CD4-positive, alpha-beta memory T cell (primary cell): ENCODE data around the gene RASGRP3. TPM values are rescaled to one million over a fixed set of nuclear protein-coding genes. Genes with fewer than 3 reads are reported as not detected.
A peak's percentile ranks its signal among the peaks of the same experiment; 100 is the strongest.

ENCODE experiments used
- CTCF ChIA-PET: fragments of 350-600 bp; sonication (Branson Sonifier 250); formaldehyde crosslinking; loops from one replicate; lab custom pipeline; 2021; ENCODE audit warnings: inconsistent platforms; ENCODE audit not compliant: partially characterized antibody; lab: Charles Lee
- POLR2A ChIA-PET: fragments of 350-600 bp; sonication (Branson Sonifier 250); formaldehyde crosslinking; loops from one replicate; lab custom pipeline; 2021; ENCODE audit not compliant: partially characterized antibody; lab: Charles Lee
- DNase-seq, 5 donors: peaks; one replicate each; pipeline versions ENCODE4 v3.0.0 to v3.0.0-alpha.2; 2020 to 2022; ENCODE audit warnings: mixed read lengths in 1 of 5
- H3K27ac ChIP-seq: one replicate; pipeline ENCODE4 v1.7.0; 2013; ENCODE audit warnings: low read depth, low read length
- H3K27me3 ChIP-seq: 2 replicates; pipeline ENCODE4 v1.7.0; 2013; ENCODE audit warnings: mild to moderate bottlenecking, low read length, moderate library complexity; ENCODE audit not compliant: insufficient read depth
- H3K36me3 ChIP-seq: 2 replicates; pipeline ENCODE4 v1.7.0; 2013; ENCODE audit warnings: mild to moderate bottlenecking, low read length, moderate library complexity; ENCODE audit not compliant: insufficient read depth
- H3K4me1 ChIP-seq: 2 replicates; pipeline ENCODE4 v1.7.0; 2013; ENCODE audit warnings: mild to moderate bottlenecking, low read length, moderate library complexity; ENCODE audit not compliant: insufficient read depth
- H3K4me3 ChIP-seq, 2 donors: one replicate each; pipeline ENCODE4 v1.7.0; 2013; ENCODE audit warnings: low read length in 2 of 2, mild to moderate bottlenecking in 1 of 2
- H3K9me3 ChIP-seq, 2 donors: one replicate each; pipeline ENCODE4 v1.7.0; 2013; ENCODE audit warnings: low read length in 2 of 2, control low read depth in 1 of 2; ENCODE audit not compliant: control insufficient read depth in 1 of 2
- H3K27ac Mint-ChIP-seq, 7 donors: one replicate each; pipeline ENCODE4 v1.8.0; 2020 to 2021; ENCODE audit warnings: mixed read lengths in 7 of 7, mild to moderate bottlenecking in 6 of 7, inconsistent platforms in 3 of 7, moderate library complexity in 3 of 7
- H3K27me3 Mint-ChIP-seq, 2 donors: one replicate each; pipeline ENCODE4 v1.8.0; 2020 to 2021; ENCODE audit warnings: mixed read lengths in 2 of 2
- H3K36me3 Mint-ChIP-seq, 2 donors: one replicate each; pipeline ENCODE4 v1.8.0; 2020 to 2021; ENCODE audit warnings: mixed read lengths in 2 of 2, inconsistent platforms in 1 of 2, mild to moderate bottlenecking in 1 of 2
- H3K4me1 Mint-ChIP-seq, 4 donors: one replicate each; pipeline ENCODE4 v1.8.0; 2020 to 2021; ENCODE audit warnings: mixed read lengths in 4 of 4, mild to moderate bottlenecking in 1 of 4
- H3K4me3 Mint-ChIP-seq, 8 donors: one replicate each; pipeline ENCODE4 v1.8.0; 2020 to 2021; ENCODE audit warnings: mixed read lengths in 8 of 8, mild to moderate bottlenecking in 7 of 8, moderate library complexity in 6 of 8, inconsistent platforms in 3 of 8
- H3K9me3 Mint-ChIP-seq, 8 donors: one replicate each; pipeline ENCODE4 v1.8.0; 2020 to 2021; ENCODE audit warnings: mixed read lengths in 8 of 8, mild to moderate bottlenecking in 5 of 8, inconsistent platforms in 3 of 8, moderate library complexity in 1 of 8
- intact Hi-C: fragments of 100-400 bp; cut with micrococcal nuclease; formaldehyde crosslinking; loops from one replicate; pipeline ENCODE4 v1.15.1; 2023
- polyA plus RNA-seq, 2 donors: library from polyadenylated mRNA; unstranded; fragments of 300-500 nt; fragmentation: Illumina TruSeq; gene quantifications; one replicate each; pipeline ENCODE4 v1.2.3, GENCODE V29; 2021
- total RNA-seq, 2 experiments: library from RNA; stranded (reverse); gene quantifications; one replicate each; pipeline ENCODE4 v1.2.3, GENCODE V29; 2021

RASGRP3 gene
- total and polyA plus RNA-seq, 4 experiments from 2014 or later: 2.2 to 3.9 (median 3.2) TPM

DNA sequence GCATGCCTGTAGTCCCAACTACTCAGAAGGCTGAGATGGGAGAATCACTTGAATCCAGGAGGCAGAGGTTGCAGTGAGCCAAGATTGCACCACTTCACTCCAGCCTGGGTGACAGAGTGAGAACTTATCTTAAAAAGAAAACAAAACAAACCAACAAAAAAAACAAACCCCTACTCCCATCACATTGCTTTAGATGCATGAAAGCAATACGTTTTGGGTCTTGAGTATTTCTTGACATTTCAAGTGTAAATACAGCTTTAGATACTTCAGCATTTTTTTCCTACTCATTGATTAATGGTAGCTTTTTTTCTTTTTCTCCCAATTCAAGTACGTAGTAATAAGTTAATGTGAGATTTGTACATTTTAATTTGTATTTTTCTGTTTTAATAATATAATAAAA lies 20.3 kb downstream of the RASGRP3 start:
- H3K4me1 ChIP-seq: peaks cover 29% of the 10 kb centered on the region
- H3K36me3 ChIP-seq: no peaks in the 10 kb centered on the region
- POLR2A ChIA-PET: interaction anchor here (1.0 to 1.1 kb wide), 2 partner anchors 20 to 21 kb away, joined by 3 to 4 read pairs; partner anchors contain the start of gene RASGRP3
- CTCF ChIA-PET: no interaction called here
- intact Hi-C loops: loop anchor here (1.0 kb wide), 1 partner anchor 19 kb away; no protein-coding TSS in a partner anchor
- no peak overlapping the region for H3K4me3 ChIP-seq
- H3K27me3 Mint-ChIP-seq: no peaks in the 10 kb centered on the region
- peaks cover 0 to 3% of the 10 kb centered on the region in 2 donors for H3K36me3 Mint-ChIP-seq
- H3K4me3 Mint-ChIP-seq: peak overlapping the region in 5 of 8 donors; percentile 7 to 27 (median 26)
- DNase-seq: peak in 1 of 5 donors; percentile 4
- H3K27ac Mint-ChIP-seq: peak overlapping the region in 3 of 7 donors; percentile 8 to 71 (median 8)
- H3K27ac ChIP-seq: no peak overlapping the region
- peaks cover 0 to 2% (median 0%) of the 10 kb centered on the region in 8 donors for H3K9me3 Mint-ChIP-seq
- no peaks in the 10 kb centered on the region for H3K9me3 ChIP-seq
- H3K4me1 Mint-ChIP-seq: peaks cover 28 to 58% (median 31%) of the 10 kb centered on the region in 4 donors
- no peaks in the 10 kb centered on the region for H3K27me3 ChIP-seq

DNA sequence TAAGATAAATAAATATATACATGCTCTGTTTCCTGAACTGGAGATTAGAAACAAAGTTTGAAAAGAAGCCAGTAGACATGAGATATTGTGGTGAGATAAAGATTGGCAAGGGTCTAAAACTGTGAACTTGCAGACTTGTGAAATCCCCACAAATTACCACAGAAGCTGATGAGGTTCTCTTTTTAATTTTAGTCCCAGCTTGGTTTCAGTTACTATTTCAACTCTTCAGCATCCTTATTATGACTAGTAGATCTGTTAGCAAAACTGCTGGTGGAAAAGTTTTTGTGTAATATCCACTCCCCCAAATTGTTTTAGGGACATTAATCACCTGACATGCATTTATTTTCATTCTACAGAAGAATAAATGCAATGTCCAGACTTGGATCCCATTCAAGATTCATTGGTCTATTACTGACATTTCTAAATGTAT lies 20.8 kb downstream of the RASGRP3 start:
- no peaks in the 10 kb centered on the region for H3K9me3 ChIP-seq
- H3K27ac ChIP-seq: no peak overlapping the region
- H3K4me3 Mint-ChIP-seq: peak overlapping the region in 5 of 8 donors; percentile 19 to 44 (median 33)
- H3K4me1 Mint-ChIP-seq: peaks cover 26 to 56% (median 32%) of the 10 kb centered on the region in 4 donors
- H3K9me3 Mint-ChIP-seq: peaks cover 0 to 2% (median 0%) of the 10 kb centered on the region in 8 donors
- ChIA-PET POLR2A (interaction anchor here (1.0 to 1.1 kb wide), 2 partner anchors 20 to 21 kb away, joined by 3 to 4 read pairs; partner anchors contain the start of gene RASGRP3), CTCF (no interaction called here)
- no peaks in the 10 kb centered on the region for H3K36me3 ChIP-seq
- H3K36me3 Mint-ChIP-seq: peaks cover 0 to 3% of the 10 kb centered on the region in 2 donors
- intact Hi-C loops: loop anchor here (1.0 kb wide), 1 partner anchor 20 kb away; no protein-coding TSS in a partner anchor
- H3K27me3 Mint-ChIP-seq: no peaks in the 10 kb centered on the region
- no peak overlapping the region for H3K4me3 ChIP-seq
- H3K4me1 ChIP-seq: peaks cover 29% of the 10 kb centered on the region
- H3K27me3 ChIP-seq: no peaks in the 10 kb centered on the region
- peak overlapping the region in 6 of 7 donors; percentile 6 to 72 (median 36) for H3K27ac Mint-ChIP-seq
- peak in 4 of 5 donors; percentile 43 to 61 (median 48) for DNase-seq

DNA sequence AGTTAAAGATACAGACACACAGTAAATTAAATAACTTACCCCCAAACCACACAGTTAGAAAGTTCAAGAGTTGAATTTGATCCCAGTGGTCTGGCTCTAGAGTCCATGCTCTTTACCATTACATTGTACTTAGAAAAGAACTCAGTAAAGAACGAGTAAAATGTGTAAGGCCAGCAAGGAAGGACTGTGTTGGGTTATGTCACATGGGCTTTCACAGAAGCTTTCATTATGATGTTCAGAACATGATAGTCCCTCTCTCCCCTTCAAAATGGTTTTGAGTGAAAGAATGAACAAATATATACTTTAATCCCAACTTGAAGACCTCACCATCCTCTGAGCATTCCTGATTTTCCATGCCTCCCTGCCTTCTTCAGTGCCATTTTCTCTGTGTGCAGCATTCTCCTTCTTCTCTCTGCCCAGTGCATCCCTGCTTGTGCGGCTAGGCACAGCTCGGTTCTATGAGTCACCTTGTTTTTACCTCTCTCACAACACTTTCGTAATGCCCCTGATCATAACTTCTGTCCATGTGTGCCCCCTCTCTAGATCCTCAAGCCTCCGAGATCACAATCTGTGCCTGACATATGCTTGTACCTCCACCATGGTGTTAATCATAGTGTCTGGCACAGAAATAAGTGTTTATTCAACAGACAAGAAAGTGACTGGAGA lies 22.0 kb downstream of the RASGRP3 start:
- ChIA-PET POLR2A (no interaction called here), CTCF (interaction anchor here (1.0 to 1.8 kb wide), 2 partner anchors 8 to 22 kb away, joined by 3 to 4 read pairs; partner anchors contain the start of gene RASGRP3)
- DNase-seq: no peak
- Histone ChIP-seq H3K4me1 (peaks cover 29% of the 10 kb centered on the region), H3K36me3 (no peaks in the 10 kb centered on the region), H3K27me3 (no peaks in the 10 kb centered on the region), H3K9me3 (no peaks in the 10 kb centered on the region), H3K27ac (no peak overlapping the region), H3K4me3 (no peak overlapping the region)
- Mint-ChIP-seq H3K4me3 (peak overlapping the region in 7 of 8 donors; percentile 1 to 69 (median 38)), H3K4me1 (peaks cover 26 to 50% (median 32%) of the 10 kb centered on the region in 4 donors), H3K36me3 (peaks cover 0 to 3% of the 10 kb centered on the region in 2 donors), H3K27me3 (no peaks in the 10 kb centered on the region), H3K27ac (peak overlapping the region in 6 of 7 donors; percentile 23 to 78 (median 34)), H3K9me3 (peaks cover 0 to 2% (median 0%) of the 10 kb centered on the region in 8 donors)
- intact Hi-C loops: no loop called here

DNA sequence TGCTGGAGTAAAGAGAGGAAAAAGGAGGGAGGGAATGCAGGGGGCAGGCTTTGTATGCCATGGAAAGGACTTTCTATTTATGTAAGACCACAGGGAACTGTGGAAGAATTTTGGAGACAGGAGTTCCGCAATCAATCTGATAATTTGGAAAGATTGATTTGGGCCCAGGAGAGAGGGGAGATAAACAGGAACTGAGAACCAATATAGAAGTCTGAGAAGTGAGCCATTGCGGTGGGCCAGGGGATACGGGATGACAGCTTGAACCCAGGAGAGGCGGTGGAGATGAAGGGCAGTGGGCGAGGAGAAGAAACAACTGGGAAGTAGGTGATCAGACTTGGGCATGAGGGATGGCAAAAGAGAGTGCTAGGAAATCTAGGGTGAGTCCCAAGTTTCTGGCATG lies 23.7 kb downstream of the RASGRP3 start:
- Histone ChIP-seq H3K27ac (no peak overlapping the region), H3K9me3 (no peaks in the 10 kb centered on the region), H3K36me3 (no peaks in the 10 kb centered on the region), H3K4me3 (no peak overlapping the region), H3K4me1 (peaks cover 29% of the 10 kb centered on the region), H3K27me3 (no peaks in the 10 kb centered on the region)
- H3K27ac Mint-ChIP-seq: no peak overlapping the region
- CTCF ChIA-PET: interaction anchor here (1.8 kb wide), 1 partner anchor 24 kb away, joined by 4 read pairs; the partner anchor contains the start of gene RASGRP3
- H3K9me3 Mint-ChIP-seq: peaks cover 0 to 2% (median 0%) of the 10 kb centered on the region in 8 donors
- H3K4me1 Mint-ChIP-seq: peaks cover 19 to 37% (median 24%) of the 10 kb centered on the region in 4 donors
- POLR2A ChIA-PET: no interaction called here
- intact Hi-C loops: no loop called here
- H3K36me3 Mint-ChIP-seq: peaks cover 0 to 3% of the 10 kb centered on the region in 2 donors
- DNase-seq: no peak
- no peak overlapping the region for H3K4me3 Mint-ChIP-seq
- H3K27me3 Mint-ChIP-seq: no peaks in the 10 kb centered on the region

DNA sequence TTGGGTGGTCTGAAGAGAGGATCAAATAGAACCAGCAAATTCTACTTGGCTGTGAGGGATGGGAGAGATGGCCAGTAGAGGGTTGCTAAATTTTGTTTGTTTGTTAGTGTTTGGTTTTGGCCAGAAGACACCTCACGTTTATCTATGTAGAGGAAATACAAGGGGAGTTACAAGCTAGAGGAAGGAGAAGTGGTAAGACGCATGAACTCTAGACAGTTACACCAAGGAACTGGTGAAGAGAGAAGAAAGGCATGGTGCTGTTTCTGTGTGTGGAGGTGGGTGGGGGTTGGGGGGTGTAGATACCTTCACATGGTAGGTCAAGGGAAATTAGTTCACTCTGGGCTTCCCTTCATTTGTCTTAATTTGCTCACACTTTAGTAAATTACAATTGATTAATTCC lies 25.6 kb downstream of the RASGRP3 start:
- H3K27me3 Mint-ChIP-seq: no peaks in the 10 kb centered on the region
- ChIA-PET POLR2A (no interaction called here), CTCF (interaction anchor here (1.4 kb wide), 1 partner anchor 26 kb away, joined by 4 read pairs; no protein-coding TSS in a partner anchor)
- no peak overlapping the region for H3K4me3 Mint-ChIP-seq
- peaks cover 0 to 2% (median 0%) of the 10 kb centered on the region in 8 donors for H3K9me3 Mint-ChIP-seq
- Histone ChIP-seq H3K9me3 (no peaks in the 10 kb centered on the region), H3K4me1 (peaks cover 18% of the 10 kb centered on the region), H3K27ac (no peak overlapping the region), H3K36me3 (no peaks in the 10 kb centered on the region), H3K4me3 (no peak overlapping the region), H3K27me3 (no peaks in the 10 kb centered on the region)
- H3K36me3 Mint-ChIP-seq: peaks cover 0 to 3% of the 10 kb centered on the region in 2 donors
- intact Hi-C loops: no loop called here
- no peak overlapping the region for H3K27ac Mint-ChIP-seq
- H3K4me1 Mint-ChIP-seq: peaks cover 12 to 19% (median 16%) of the 10 kb centered on the region in 4 donors
- DNase-seq: no peak

DNA sequence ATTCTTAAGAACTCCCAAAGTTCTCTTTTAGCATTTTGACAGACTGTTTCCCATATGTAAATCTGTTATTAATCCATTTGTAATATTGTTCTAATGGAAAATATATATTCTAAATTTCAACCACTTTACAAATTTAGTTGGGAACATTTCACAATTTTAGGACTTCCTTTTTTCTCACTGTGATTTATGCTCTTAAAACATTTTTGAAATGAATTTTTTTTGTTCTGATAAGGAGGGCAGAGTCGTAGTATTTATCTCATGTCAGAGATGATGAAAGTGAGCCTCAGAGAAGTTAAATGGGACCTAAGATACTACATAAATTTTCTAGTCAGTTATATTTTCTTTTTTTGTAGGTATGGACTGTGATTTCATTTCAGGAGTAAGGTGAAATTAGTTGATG lies 26.6 kb downstream of the RASGRP3 start:
- H3K4me1 Mint-ChIP-seq: peaks cover 6 to 9% (median 8%) of the 10 kb centered on the region in 4 donors
- no peaks in the 10 kb centered on the region for H3K27me3 ChIP-seq
- H3K36me3 ChIP-seq: no peaks in the 10 kb centered on the region
- H3K9me3 ChIP-seq: no peaks in the 10 kb centered on the region
- intact Hi-C loops: no loop called here
- peaks cover 0 to 2% (median 0%) of the 10 kb centered on the region in 8 donors for H3K9me3 Mint-ChIP-seq
- H3K36me3 Mint-ChIP-seq: peaks cover 0 to 5% of the 10 kb centered on the region in 2 donors
- H3K4me3 ChIP-seq: no peak overlapping the region
- H3K4me1 ChIP-seq: peaks cover 8% of the 10 kb centered on the region
- ChIA-PET POLR2A (no interaction called here), CTCF (interaction anchor here (1.2 to 2.2 kb wide), 2 partner anchors 10 to 27 kb away, joined by 3 to 5 read pairs; no protein-coding TSS in a partner anchor)
- no peak overlapping the region for H3K27ac ChIP-seq
- no peak overlapping the region for H3K27ac Mint-ChIP-seq
- no peaks in the 10 kb centered on the region for H3K27me3 Mint-ChIP-seq
- DNase-seq: no peak
- no peak overlapping the region for H3K4me3 Mint-ChIP-seq

DNA sequence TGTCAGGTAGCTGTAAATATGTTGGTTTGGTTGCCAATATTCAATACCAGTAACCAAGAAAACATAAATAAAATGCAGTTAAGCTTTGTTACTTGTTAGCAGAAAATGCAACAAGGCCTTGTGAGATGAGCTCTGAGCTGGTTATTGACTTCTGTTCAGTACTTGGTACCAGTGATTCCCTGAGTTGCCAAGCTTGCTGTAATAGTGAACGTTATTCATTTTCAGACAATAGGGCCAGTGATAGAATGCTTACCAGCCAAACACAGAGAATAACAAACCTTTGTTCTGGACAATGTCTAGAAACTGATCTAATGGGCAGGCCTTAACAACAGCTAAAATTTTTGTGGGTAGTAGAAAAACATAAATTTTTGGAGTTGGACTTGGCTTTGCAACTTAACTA lies 29.5 kb downstream of the RASGRP3 start:
- POLR2A ChIA-PET: no interaction called here
- no peaks in the 10 kb centered on the region for H3K9me3 Mint-ChIP-seq
- no peak for DNase-seq
- Histone ChIP-seq H3K36me3 (no peaks in the 10 kb centered on the region), H3K9me3 (no peaks in the 10 kb centered on the region), H3K27me3 (no peaks in the 10 kb centered on the region), H3K4me1 (no peaks in the 10 kb centered on the region), H3K4me3 (no peak overlapping the region), H3K27ac (no peak overlapping the region)
- H3K4me1 Mint-ChIP-seq: peaks cover 0 to 4% (median 1%) of the 10 kb centered on the region in 4 donors
- no peak overlapping the region for H3K27ac Mint-ChIP-seq
- H3K36me3 Mint-ChIP-seq: peaks cover 0 to 4% of the 10 kb centered on the region in 2 donors
- intact Hi-C loops: no loop called here
- no peaks in the 10 kb centered on the region for H3K27me3 Mint-ChIP-seq
- H3K4me3 Mint-ChIP-seq: no peak overlapping the region
- CTCF ChIA-PET: no interaction called here
